GM21786 (cell line): ENCODE results near the gene ERCC8.

ENCODE experiments used
- ATAC-seq: cut with Tn5 transposase; IDR thresholded peaks from one replicate; pipeline ENCODE4 v1.9.1; 2021; ENCODE audit not compliant: unreplicated experiment

ERCC8 gene

GRCh38 chr5:60842871-60843385, 101.9 kb downstream of the ERCC8 start:
- ATAC-seq, result no peak

GRCh38 chr5:60841361-60841760, 103.5 kb downstream of the ERCC8 start:
- ATAC-seq, result no peak

GRCh38 chr5:60836131-60836530, 108.7 kb downstream of the ERCC8 start:
- ATAC-seq, result no peak

- no peak for ATAC-seq
Measured at GRCh38 chr5:60835554-60835953, 109.3 kb downstream of the ERCC8 start.

- no peak for ATAC-seq
Measured at GRCh38 chr5:60833520-60833919, 111.3 kb downstream of the ERCC8 start.

GRCh38 chr5:60830581-60831127, 114.2 kb downstream of the ERCC8 start:
- peak; percentile 31 for ATAC-seq

- ATAC-seq, result no peak
Measured at GRCh38 chr5:60829490-60830266, 115.2 kb downstream of the ERCC8 start.

- ATAC-seq, result no peak
Measured at GRCh38 chr5:60827201-60827600, 117.7 kb downstream of the ERCC8 start.

GRCh38 chr5:60826653-60827052, 118.2 kb downstream of the ERCC8 start:
- peak; percentile 75 for ATAC-seq
